ENCODE results near the gene ESRP2. TPM values are rescaled to one million over a fixed set of nuclear protein-coding genes. Genes with fewer than 3 reads are reported as not detected.

The ESRP2 gene
- total RNA-seq, 1 donor from 2014 or later: 26.9 TPM

DNA sequence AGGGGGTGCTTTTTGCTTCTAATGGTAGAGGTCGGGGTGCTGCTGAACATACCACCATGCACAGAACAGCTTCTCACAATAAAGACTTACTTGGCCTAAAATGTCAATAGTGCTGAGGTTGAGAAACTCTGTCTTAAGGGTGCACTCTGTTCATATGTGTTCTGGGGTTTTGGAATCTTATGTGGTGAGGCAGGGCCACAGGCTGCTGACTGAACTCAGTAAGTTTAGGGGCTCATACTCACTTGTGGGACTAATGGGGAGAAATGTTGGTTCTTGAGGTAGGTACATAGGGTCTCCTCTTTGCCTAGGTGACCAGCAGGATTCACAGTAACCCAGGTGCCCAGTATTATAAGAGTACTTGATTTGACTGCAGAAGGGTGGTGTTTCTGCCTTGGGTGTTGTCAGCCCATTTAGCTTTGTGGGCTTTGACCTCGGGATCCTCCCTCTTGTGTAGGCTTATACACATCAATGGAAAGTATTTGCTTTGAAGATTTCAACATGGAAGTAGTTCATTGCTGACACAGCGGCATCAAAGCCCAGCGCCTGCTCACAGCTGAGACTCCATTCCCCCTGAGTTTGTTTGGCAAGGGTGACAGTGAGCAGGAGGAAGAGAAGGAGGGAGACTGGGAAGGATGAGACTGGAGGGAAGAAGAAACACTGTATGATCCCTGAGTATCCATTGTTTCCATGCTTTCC, 45.6 kb upstream of the ESRP2 start:
- DNase-seq (ENCODE audit: low read depth): no peak
- no peaks in the 10 kb centered on the region for H3K27me3 ChIP-seq (ENCODE audit: control insufficient read depth, insufficient read depth, low read length)
- TF ChIP-seq, protein P1, sequence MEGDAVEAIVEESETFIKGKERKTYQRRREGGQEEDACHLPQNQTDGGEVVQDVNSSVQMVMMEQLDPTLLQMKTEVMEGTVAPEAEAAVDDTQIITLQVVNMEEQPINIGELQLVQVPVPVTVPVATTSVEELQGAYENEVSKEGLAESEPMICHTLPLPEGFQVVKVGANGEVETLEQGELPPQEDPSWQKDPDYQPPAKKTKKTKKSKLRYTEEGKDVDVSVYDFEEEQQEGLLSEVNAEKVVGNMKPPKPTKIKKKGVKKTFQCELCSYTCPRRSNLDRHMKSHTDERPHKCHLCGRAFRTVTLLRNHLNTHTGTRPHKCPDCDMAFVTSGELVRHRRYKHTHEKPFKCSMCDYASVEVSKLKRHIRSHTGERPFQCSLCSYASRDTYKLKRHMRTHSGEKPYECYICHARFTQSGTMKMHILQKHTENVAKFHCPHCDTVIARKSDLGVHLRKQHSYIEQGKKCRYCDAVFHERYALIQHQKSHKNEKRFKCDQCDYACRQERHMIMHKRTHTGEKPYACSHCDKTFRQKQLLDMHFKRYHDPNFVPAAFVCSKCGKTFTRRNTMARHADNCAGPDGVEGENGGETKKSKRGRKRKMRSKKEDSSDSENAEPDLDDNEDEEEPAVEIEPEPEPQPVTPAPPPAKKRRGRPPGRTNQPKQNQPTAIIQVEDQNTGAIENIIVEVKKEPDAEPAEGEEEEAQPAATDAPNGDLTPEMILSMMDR (IDR thresholded peaks at IDR 0.05; ENCODE audit: insufficient read depth, low read length, poor library complexity, severe bottlenecking): no peak
- H3K36me3 ChIP-seq (ENCODE audit: control insufficient read depth, insufficient read depth, low read length): no peaks in the 10 kb centered on the region
- H3K4me3 ChIP-seq (ENCODE audit: low read depth, low read length): no peak overlapping the region

- Histone ChIP-seq H3K36me3 (ENCODE audit: control insufficient read depth, insufficient read depth, low read length) (no peaks in the 10 kb centered on the region), H3K27me3 (ENCODE audit: control insufficient read depth, insufficient read depth, low read length) (no peaks in the 10 kb centered on the region), H3K4me3 (ENCODE audit: low read depth, low read length) (no peak overlapping the region)
- TF ChIP-seq, protein P1 (IDR thresholded peaks at IDR 0.05; ENCODE audit: insufficient read depth, low read length, poor library complexity, severe bottlenecking): no peak
- DNase-seq (ENCODE audit: low read depth): no peak
These were observed 44.0 kb upstream of the ESRP2 start for GRCh38 chr16:68279726-68280558.

- no peaks in the 10 kb centered on the region for H3K27me3 ChIP-seq (ENCODE audit: control insufficient read depth, insufficient read depth, low read length)
- no peak for DNase-seq (ENCODE audit: low read depth)
- no peak overlapping the region for H3K4me3 ChIP-seq (ENCODE audit: low read depth, low read length)
- TF ChIP-seq, protein P1 (IDR thresholded peaks at IDR 0.05; ENCODE audit: insufficient read depth, low read length, poor library complexity, severe bottlenecking): no peak
- H3K36me3 ChIP-seq (ENCODE audit: control insufficient read depth, insufficient read depth, low read length): no peaks in the 10 kb centered on the region
These were observed 40.3 kb upstream of the ESRP2 start for GRCh38 chr16:68276223-68276622.

DNA sequence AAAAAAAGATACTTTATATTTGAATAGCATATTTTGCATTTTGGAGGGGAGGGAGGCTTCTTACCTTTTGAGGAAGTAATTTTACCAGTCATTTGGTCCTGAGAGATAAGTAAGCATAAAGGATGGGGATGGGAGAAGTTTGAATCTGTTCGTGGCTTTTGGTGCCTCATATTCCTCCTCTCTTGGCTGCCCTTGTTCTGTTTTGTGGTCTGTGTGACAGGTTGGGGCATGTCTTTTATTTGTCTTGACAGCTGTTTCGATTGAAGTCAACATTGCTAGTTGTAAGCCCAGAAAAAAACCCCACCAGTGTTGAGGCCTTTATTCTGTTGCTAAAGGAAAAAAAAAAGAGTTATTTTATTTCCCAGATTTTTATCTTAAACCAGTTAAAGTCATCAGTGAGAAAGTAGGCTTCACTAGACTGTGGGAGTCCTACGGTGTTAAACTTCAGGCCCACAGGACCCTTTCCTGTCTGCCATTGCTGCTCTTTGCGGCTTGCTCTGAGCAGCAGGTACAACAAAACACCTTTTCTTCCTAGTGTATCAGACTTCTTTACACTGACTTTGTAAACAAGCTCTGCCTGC, 39.8 kb upstream of the ESRP2 start:
- no peak for DNase-seq (ENCODE audit: low read depth)
- no peak overlapping the region for H3K4me3 ChIP-seq (ENCODE audit: low read depth, low read length)
- TF ChIP-seq, protein P1 (IDR thresholded peaks at IDR 0.05; ENCODE audit: insufficient read depth, low read length, poor library complexity, severe bottlenecking): no peak
- H3K36me3 ChIP-seq (ENCODE audit: control insufficient read depth, insufficient read depth, low read length): no peaks in the 10 kb centered on the region
- H3K27me3 ChIP-seq (ENCODE audit: control insufficient read depth, insufficient read depth, low read length): no peaks in the 10 kb centered on the region

GRCh38 chr16:68274441-68274840, 38.5 kb upstream of the ESRP2 start:
- TF ChIP-seq, protein P1 (IDR thresholded peaks at IDR 0.05; ENCODE audit: insufficient read depth, low read length, poor library complexity, severe bottlenecking): no peak
- DNase-seq (ENCODE audit: low read depth): no peak
- H3K27me3 ChIP-seq (ENCODE audit: control insufficient read depth, insufficient read depth, low read length): no peaks in the 10 kb centered on the region
- H3K4me3 ChIP-seq (ENCODE audit: low read depth, low read length): no peak overlapping the region
- H3K36me3 ChIP-seq (ENCODE audit: control insufficient read depth, insufficient read depth, low read length): no peaks in the 10 kb centered on the region
